Measurements from ENCODE around the gene IMMP2L.
"Not testable (repeated sequence)": the region's sequence is repeated elsewhere in the genome, so short reads cannot be mapped to it uniquely, and the experiment has no call there.

Gene IMMP2L

GRCh38 chr7:110664803-110665202, 897.5 kb downstream of the IMMP2L start:
- DNase-seq: no peak

GRCh38 chr7:110660637-110661036, 901.7 kb downstream of the IMMP2L start:
- not testable (repeated sequence) for DNase-seq

DNA sequence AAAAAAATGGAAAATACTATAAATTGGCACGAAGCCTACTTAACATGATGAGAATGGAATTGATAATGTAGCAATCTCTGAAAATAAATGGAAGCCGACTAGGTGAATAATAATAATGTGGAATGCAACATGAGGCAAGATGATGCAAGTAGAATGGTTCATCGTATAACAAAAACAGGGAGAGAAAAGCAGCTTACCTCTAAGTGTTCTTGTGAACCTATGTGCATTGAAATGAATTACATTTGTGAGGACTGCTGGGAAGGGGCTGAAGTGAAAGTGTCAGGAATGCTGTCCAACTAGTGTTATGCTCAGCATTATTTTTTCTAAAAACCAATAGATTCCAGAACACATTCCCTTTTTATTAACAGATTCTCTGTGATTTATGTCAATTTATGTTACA, 912.0 kb downstream of the IMMP2L start:
- no peak for DNase-seq

GRCh38 chr7:110647266-110647665, 915.0 kb downstream of the IMMP2L start:
- no peak for DNase-seq

- DNase-seq: no peak
Observed at GRCh38 chr7:110646804-110647203, 915.5 kb downstream of the IMMP2L start.

DNA sequence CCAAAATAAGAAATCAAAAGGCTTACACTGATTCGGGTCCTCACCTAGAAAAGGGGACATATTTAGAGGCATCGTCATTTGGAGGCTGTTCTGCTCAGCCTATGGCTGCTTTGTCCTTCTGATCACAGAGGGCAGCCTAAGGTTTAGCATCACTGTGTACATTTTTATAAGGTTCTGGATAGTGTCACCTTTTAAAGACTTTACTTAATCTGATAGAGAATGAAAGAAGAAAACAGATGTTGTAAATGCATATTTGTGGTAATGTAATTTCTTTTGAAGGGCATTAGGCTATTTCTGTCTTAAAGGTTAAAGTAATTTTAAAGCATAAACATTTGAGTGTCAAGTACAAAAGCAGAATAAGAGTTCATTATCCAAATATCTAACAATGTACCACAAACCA, 916.7 kb downstream of the IMMP2L start:
- DNase-seq: no peak

DNA sequence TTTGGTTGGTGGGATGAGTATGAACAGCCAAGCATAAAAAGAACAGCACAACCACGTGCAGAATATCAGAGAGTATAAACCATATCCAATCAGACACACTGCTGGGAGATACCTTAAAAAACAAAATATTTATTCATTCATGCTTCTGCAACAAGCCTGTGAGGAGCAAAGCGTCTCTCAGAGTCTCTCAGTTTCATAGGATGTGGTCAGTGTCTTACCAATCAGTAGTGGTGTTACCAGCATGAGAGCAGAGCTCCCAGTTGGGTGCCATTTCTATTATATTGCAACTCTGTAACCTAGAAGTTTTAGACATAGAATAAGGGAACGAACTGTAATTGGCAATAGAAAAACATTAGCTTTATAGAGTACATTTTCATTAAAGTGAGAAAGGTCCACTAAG, 917.2 kb downstream of the IMMP2L start:
- DNase-seq: no peak

- no peak for DNase-seq
Observed at GRCh38 chr7:110637252-110637651, 925.0 kb downstream of the IMMP2L start.

DNA sequence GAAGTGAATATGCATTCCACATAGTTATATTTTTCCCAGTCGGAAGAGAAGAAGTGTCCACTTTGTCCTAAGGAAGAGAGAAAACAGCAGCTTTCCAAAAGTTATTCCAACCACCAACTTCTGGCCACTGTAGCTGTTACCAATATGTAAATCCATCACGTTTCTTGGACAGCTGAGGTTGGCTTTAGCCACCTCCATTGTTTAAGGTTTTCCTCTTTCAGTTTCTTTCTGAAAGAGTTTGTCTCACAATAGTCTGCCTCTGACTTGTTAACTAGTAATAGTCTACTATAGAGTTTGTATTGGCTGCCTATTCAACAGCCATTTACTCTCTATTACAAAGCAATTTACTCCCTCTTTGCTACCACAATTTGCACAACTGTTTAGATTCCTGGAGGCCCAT, 929.0 kb downstream of the IMMP2L start:
- DNase-seq: no peak

DNA sequence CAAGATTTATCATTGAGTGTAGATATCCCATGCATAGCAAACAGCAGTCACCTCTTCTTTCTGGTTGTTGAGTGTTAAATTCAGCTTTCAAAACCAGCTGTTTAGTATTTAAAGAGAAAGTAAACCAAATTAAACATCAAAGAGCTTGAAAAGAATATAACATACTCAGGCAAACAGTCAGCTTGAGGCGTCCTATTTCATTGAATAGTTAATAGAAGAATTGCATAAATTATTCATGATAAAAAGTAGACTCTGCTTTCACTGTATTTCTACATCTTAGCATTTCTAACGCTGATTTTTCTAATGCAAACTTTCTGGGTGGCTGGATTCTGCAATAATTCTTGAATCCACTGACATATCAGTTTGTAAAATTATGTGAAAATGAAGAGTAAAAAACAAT, 935.9 kb downstream of the IMMP2L start:
- DNase-seq: no peak

GRCh38 chr7:110625294-110625693, 937.0 kb downstream of the IMMP2L start:
- DNase-seq: no peak

- DNase-seq: no peak
Observed at GRCh38 chr7:110623436-110623835, 938.9 kb downstream of the IMMP2L start.

GRCh38 chr7:110621289-110621688, 941.0 kb downstream of the IMMP2L start:
- no peak for DNase-seq

GRCh38 chr7:110620110-110620735, 942.1 kb downstream of the IMMP2L start:
- no peak for DNase-seq

All from NCI-H1930 (cell line).